Neural crest cell (in vitro differentiated cells): ENCODE results near the gene DAP3. TPM values are rescaled to one million over a fixed set of nuclear protein-coding genes. Genes with fewer than 3 reads are reported as not detected.
"Not testable (repeated sequence)": the region's sequence is repeated elsewhere in the genome, so short reads cannot be mapped to it uniquely, and the experiment has no call there.

ENCODE experiments used
- DNase-seq: peaks from one replicate; pipeline ENCODE4 v3.0.0; 2021; ENCODE audit warnings: low read depth, mixed read lengths, low spot score
- H3K27ac Mint-ChIP-seq: one replicate; pipeline ENCODE4 v1.8.0; 2021; ENCODE audit warnings: mild to moderate bottlenecking, mixed read lengths; ENCODE audit not compliant: unreplicated experiment
- H3K27me3 Mint-ChIP-seq: 2 replicates; pipeline ENCODE4 v1.8.0; 2021; ENCODE audit warnings: low read depth, mild to moderate bottlenecking, mixed read lengths
- H3K36me3 Mint-ChIP-seq: 2 replicates; pipeline ENCODE4 v1.8.0; 2021; ENCODE audit warnings: low read depth, mild to moderate bottlenecking, mixed read lengths
- H3K4me1 Mint-ChIP-seq: 2 replicates; pipeline ENCODE4 v1.8.0; 2021; ENCODE audit warnings: mixed read lengths
- H3K4me3 Mint-ChIP-seq: one replicate; pipeline ENCODE4 v1.8.0; 2021; ENCODE audit warnings: mild to moderate bottlenecking, mixed read lengths
- H3K9me3 Mint-ChIP-seq: 2 replicates; pipeline ENCODE4 v1.8.0; 2021; ENCODE audit warnings: mixed read lengths
- long read RNA-seq: library from polyadenylated mRNA; unstranded; transcript quantifications from one replicate; pipeline ENCODE4 v2.0.0, GENCODE V29; 2020
- total RNA-seq: library from RNA; stranded (reverse); gene quantifications from 2 replicates; pipeline ENCODE4 v1.2.1, GENCODE V29; 2021
- TF ChIP-seq, protein P1 (sequence below): fragments of 200-600 bp; sonication (generic); conservative IDR thresholded peaks from 2 replicates; pipeline ENCODE4 v1.5.0; 2021; ENCODE audit warnings: antibody characterized with exemption, mild to moderate bottlenecking

The DAP3 gene
- total RNA-seq = 113 and 114 TPM in 2 replicates
- long read RNA-seq, transcript DAP3-201 (13 exons, 1,649 nt) = minor isoform, 50 of 192 reads
- long read RNA-seq, transcript DAP3-203 (12 exons, 1,470 nt) = minor isoform, 7 of 192 reads
- long read RNA-seq, transcript DAP3-202 (13 exons, 2,089 nt) = major isoform, 72 of 192 reads
- long read RNA-seq, transcript DAP3-225 (12 exons, 1,894 nt) = minor isoform, 8 of 192 reads
- long read RNA-seq, partial matches to known transcripts = 17 of 192 reads
- long read RNA-seq, other reads (novel, unspliced or antisense) = 38 of 192 reads

DNA sequence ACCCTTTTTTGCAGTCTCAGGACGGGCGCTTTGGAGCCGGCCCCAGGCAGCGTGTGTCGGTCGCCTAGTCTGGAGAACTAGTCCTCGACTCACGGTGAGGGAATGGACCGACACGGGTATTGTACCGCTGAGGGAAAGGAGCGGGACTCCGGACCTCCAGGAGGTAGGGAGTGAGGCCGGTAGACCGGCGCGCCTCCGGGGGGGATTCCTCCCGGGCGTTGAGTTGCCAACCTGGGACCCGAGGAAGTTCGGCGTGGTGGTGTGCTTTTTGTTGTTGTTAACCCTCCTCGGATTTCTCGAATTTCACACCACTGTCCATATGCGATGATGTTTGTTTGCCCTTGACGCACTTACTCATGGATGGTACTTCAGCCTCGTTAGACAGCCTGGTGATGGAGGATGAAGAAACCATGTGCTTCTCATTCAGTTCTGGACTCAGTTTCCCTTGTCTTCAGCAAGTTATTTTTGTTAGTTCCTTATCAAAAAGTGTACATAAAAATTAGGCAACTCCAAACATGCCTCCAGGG lies at the start of gene DAP3:
Gene DAP3, plus strand, starts transcription at position 11 of the 527 bp plus-strand sequence. CDS start 20,689 bp downstream, outside the sequence.
- H3K27ac Mint-ChIP-seq = peak within 1 kb of the TSS; percentile 98
- peak within 1 kb of the TSS; percentile 97 for H3K4me3 Mint-ChIP-seq
- H3K36me3 Mint-ChIP-seq = peaks cover 34% of the 10 kb centered on the region
- H3K27me3 Mint-ChIP-seq, H3K9me3 Mint-ChIP-seq, DNase-seq: not testable (repeated sequence)
- peaks cover 48% of the 10 kb centered on the region for H3K4me1 Mint-ChIP-seq

DNA sequence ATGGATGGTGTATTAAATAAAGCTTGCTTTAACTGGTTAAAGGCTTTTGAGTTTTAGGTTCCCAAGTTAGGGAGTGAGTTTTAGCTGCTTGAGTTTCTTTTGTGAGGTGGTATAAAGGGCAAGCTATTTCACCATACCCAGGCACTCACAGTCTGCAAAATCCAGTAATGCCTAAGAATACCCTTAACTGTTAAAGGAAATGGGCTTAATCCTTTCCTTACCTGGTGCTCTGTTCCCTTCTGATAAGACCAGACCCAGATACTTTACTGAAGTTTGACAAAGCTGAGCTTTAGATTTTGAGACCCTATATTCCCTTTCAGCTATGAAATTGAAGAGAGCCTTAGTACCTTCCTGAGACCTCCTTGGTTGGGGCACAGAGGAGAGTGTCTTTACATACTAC lies 48.5 kb upstream of the DAP3 start:
- Mint-ChIP-seq H3K9me3 (peaks cover 25% of the 10 kb centered on the region), H3K4me3 (no peak overlapping the region), H3K27me3 (no peaks in the 10 kb centered on the region), H3K36me3 (peaks cover 8% of the 10 kb centered on the region), H3K4me1 (peaks cover 7% of the 10 kb centered on the region), H3K27ac (no peak overlapping the region)
- DNase-seq = no peak
- TF ChIP-seq, protein P1, sequence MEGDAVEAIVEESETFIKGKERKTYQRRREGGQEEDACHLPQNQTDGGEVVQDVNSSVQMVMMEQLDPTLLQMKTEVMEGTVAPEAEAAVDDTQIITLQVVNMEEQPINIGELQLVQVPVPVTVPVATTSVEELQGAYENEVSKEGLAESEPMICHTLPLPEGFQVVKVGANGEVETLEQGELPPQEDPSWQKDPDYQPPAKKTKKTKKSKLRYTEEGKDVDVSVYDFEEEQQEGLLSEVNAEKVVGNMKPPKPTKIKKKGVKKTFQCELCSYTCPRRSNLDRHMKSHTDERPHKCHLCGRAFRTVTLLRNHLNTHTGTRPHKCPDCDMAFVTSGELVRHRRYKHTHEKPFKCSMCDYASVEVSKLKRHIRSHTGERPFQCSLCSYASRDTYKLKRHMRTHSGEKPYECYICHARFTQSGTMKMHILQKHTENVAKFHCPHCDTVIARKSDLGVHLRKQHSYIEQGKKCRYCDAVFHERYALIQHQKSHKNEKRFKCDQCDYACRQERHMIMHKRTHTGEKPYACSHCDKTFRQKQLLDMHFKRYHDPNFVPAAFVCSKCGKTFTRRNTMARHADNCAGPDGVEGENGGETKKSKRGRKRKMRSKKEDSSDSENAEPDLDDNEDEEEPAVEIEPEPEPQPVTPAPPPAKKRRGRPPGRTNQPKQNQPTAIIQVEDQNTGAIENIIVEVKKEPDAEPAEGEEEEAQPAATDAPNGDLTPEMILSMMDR = no peak

DNA sequence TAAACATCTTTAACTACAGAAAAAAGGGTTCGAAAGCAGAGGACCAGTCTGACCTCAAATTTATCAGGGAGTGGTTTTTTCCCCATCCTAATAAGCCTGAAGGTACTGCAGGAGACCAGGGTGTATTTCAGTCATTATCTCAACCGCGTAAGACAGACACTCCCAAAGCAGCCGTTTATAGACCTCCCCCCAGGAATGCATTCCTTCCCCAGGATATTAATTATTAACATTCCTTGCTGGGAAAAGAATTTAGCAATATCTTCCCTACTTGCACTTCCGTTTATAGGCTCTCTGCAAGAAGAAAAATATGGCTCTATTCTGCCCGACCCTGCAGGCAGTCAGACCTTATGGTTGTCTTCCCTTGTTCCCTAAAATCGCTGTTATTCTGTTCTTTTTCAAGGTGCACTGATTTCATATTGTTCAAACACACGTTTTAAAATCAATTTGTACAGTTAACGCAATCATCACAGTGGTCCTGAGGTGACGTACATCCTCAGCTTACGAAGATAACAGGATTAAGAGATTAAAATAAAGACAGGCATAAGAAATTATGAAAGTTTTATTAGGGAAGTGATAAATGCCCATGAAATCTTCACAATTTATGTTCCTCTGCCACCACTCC lies 46.2 kb upstream of the DAP3 start:
- H3K4me3 Mint-ChIP-seq, H3K36me3 Mint-ChIP-seq, H3K27me3 Mint-ChIP-seq, H3K4me1 Mint-ChIP-seq, DNase-seq, H3K27ac Mint-ChIP-seq: not testable (repeated sequence)
- H3K9me3 Mint-ChIP-seq = peaks cover 25% of the 10 kb centered on the region

DNA sequence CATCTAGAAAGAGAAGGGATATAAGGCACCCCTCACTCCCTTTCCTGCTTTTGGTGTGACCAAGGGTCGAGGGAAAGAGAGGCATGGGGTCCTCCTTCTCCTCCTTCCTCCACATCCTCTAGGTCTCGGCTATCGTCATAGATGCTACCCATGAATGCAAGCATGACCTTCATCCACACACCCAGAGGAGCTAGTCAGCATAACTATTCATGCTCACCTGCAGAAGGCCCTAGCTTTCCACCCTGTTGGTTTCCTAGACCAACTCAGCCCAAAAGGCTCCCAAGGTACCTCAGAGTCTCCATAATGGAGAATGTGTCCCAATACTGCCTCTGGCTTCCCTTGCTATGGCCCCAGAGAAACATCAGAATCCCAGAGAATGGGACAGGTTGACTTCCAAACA lies 45.7 kb upstream of the DAP3 start:
- TF ChIP-seq, protein P1 = no peak
- no peaks in the 10 kb centered on the region for H3K27me3 Mint-ChIP-seq

DNA sequence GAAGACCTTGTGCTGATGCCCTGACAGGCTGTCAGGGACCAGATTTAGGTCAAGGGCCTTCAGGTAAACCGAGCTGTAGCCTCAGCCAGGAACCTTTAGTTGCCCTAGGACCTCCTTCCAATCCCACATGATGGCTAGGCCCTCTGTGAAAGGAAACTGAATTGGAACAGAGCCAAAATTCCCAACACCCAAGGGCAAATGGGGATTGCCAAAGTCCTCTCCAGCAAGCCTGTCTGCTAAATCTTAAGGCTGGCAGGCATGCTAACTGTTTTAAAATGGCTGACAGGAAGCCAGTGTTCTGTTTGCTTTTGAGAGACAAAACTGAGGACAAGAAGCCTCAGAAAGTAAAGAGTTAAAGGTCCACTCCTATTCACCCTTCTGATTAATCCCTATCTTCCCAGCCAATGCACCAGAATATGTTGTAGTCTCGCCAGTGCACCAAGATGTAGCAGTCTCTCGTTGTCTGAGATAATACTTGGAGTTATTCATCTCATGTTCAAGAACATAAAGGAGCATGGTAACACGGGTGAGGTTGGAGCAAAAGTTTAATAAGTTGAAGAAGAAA lies 43.8 kb upstream of the DAP3 start:
- Mint-ChIP-seq H3K27me3 (no peaks in the 10 kb centered on the region), H3K27ac (no peak overlapping the region), H3K4me3 (no peak overlapping the region), H3K36me3 (peaks cover 12% of the 10 kb centered on the region), H3K4me1 (peaks cover 11% of the 10 kb centered on the region), H3K9me3 (peaks cover 26% of the 10 kb centered on the region)
- TF ChIP-seq, protein P1 = no peak
- no peak for DNase-seq

More for the DNA sequence above, 45.7 kb upstream of the DAP3 start:
- H3K36me3 Mint-ChIP-seq = peaks cover 10% of the 10 kb centered on the region
- no peak overlapping the region for H3K4me3 Mint-ChIP-seq
- DNase-seq = no peak
- H3K4me1 Mint-ChIP-seq = peaks cover 6% of the 10 kb centered on the region
- H3K9me3 Mint-ChIP-seq = peaks cover 25% of the 10 kb centered on the region
- no peak overlapping the region for H3K27ac Mint-ChIP-seq

DNA sequence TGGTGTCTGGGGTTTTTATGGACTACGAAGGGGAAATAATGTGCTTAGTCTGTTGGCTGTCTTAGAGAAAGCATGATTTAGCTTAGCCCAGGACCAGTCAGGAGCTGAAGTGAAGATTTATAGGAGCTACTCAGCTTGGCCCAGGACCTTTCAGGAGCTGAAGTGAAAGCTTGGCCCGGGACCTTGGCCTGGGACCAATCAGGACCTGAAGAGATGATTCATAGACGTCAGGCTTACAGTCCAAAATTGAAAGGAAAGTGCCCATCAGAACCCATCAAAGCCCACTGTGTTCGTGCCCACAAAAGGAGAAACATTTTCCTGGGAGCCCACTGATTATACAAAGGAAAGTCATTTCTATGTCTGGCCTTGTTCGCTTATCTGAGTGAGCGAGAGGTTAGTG lies 43.2 kb upstream of the DAP3 start:
- Mint-ChIP-seq H3K27ac (no peak overlapping the region), H3K9me3 (peaks cover 25% of the 10 kb centered on the region), H3K27me3 (no peaks in the 10 kb centered on the region), H3K4me1 (peaks cover 11% of the 10 kb centered on the region), H3K4me3 (no peak overlapping the region), H3K36me3 (peaks cover 12% of the 10 kb centered on the region)
- TF ChIP-seq, protein P1 = no peak
- no peak for DNase-seq
